GM23338 (cell line): Measurements from ENCODE around the gene CDC42EP5. TPM values are rescaled to one million over a fixed set of nuclear protein-coding genes. Genes with fewer than 3 reads are reported as not detected.
A peak's percentile ranks its signal among the peaks of the same experiment; 100 is the strongest.

Experiments used
- ATAC-seq: fragments of 200-7000 bp; cut with Tn5 transposase; 3 replicates; pipeline ENCODE4 v1.9.1; 2020
- DNase-seq: peaks from one replicate; pipeline ENCODE4 v3.0.0-alpha.2; 2015; ENCODE audit warnings: low spot score
- H2AFZ ChIP-seq: fragments of 200-600 bp; sonication (generic); 2 replicates; pipeline ENCODE4 v1.8.0; 2016; ENCODE audit warnings: antibody characterized with exemption, mild to moderate bottlenecking, moderate library complexity
- H3F3A ChIP-seq: fragments of 200-600 bp; sonication (generic); replicated peaks from 2 replicates; pipeline ENCODE4 v1.8.0; 2017; ENCODE audit warnings: antibody characterized with exemption, mixed run types, low read depth
- H3K27ac ChIP-seq: fragments of 200-600 bp; sonication (generic); 2 replicates; pipeline ENCODE4 v1.6.1; 2016; ENCODE audit warnings: low read depth
- H3K27me3 ChIP-seq: fragments of 200-600 bp; sonication (generic); 2 replicates; pipeline ENCODE4 v1.8.0; 2016; ENCODE audit warnings: mild to moderate bottlenecking, mixed run types, moderate library complexity; ENCODE audit not compliant: insufficient read depth
- H3K36me3 ChIP-seq: fragments of 200-600 bp; sonication (generic); 2 replicates; pipeline ENCODE4 v1.8.0; 2016; ENCODE audit warnings: mild to moderate bottlenecking; ENCODE audit not compliant: insufficient read depth
- H3K4me1 ChIP-seq: fragments of 200-600 bp; sonication (generic); 2 replicates; pipeline ENCODE4 v1.8.0; 2016; ENCODE audit warnings: mild to moderate bottlenecking, moderate library complexity; ENCODE audit not compliant: insufficient read depth
- H3K4me2 ChIP-seq: fragments of 200-600 bp; sonication (generic); 2 replicates; pipeline ENCODE4 v1.7.1; 2017; ENCODE audit warnings: mixed run types
- H3K4me3 ChIP-seq: fragments of 200-600 bp; sonication (generic); 2 replicates; pipeline ENCODE4 v1.6.1; 2016; ENCODE audit warnings: mixed run types
- H3K79me2 ChIP-seq: fragments of 200-600 bp; sonication (generic); replicated peaks from 2 replicates; pipeline ENCODE4 v1.8.0; 2017; ENCODE audit warnings: mild to moderate bottlenecking; ENCODE audit not compliant: insufficient read depth
- H3K9me2 ChIP-seq: fragments of 200-600 bp; sonication (generic); 2 replicates; pipeline ENCODE4 v1.8.0; 2017; ENCODE audit not compliant: insufficient read depth
- H4K20me1 ChIP-seq: fragments of 200-600 bp; sonication (generic); replicated peaks from 2 replicates; pipeline ENCODE4 v1.8.0; 2017; ENCODE audit warnings: mild to moderate bottlenecking; ENCODE audit not compliant: insufficient read depth
- H3K27ac Mint-ChIP-seq: 2 replicates; pipeline ENCODE4 v1.8.0; 2020; ENCODE audit warnings: inconsistent platforms, mild to moderate bottlenecking, moderate library complexity, mixed read lengths
- H3K27me3 Mint-ChIP-seq: 3 replicates; pipeline ENCODE4 v1.8.0; 2022; ENCODE audit warnings: low read depth, mild to moderate bottlenecking, moderate library complexity, mixed read lengths, inconsistent platforms; ENCODE audit not compliant: insufficient read depth, poor library complexity
- H3K36me3 Mint-ChIP-seq: 3 replicates; pipeline ENCODE4 v1.8.0; 2021; ENCODE audit warnings: low read depth, mild to moderate bottlenecking, inconsistent platforms, moderate library complexity, mixed read lengths
- H3K4me1 Mint-ChIP-seq: 3 replicates; pipeline ENCODE4 v1.8.0; 2020; ENCODE audit warnings: mild to moderate bottlenecking, inconsistent platforms, mixed read lengths
- H3K4me3 Mint-ChIP-seq: 3 replicates; pipeline ENCODE4 v1.8.0; 2021; ENCODE audit warnings: moderate library complexity, mild to moderate bottlenecking, inconsistent platforms, mixed read lengths
- H3K9me3 Mint-ChIP-seq: 3 replicates; pipeline ENCODE4 v1.8.0; 2020; ENCODE audit warnings: moderate library complexity, mild to moderate bottlenecking, inconsistent platforms, mixed read lengths
- CREB1 ChIP-seq: fragments of 250-450 bp; sonication (Bioruptor Pico); IDR thresholded peaks from 2 replicates; pipeline ENCODE4 v1.5.0; 2020; ENCODE audit warnings: low read depth, mild to moderate bottlenecking, moderate library complexity
- CTCF ChIP-seq, 2 experiments: fragments of 200-600 bp in 1 of 2; sonication (generic) in 1 of 2; conservative IDR thresholded peaks; 2 replicates each; pipeline versions ENCODE4 v1.5.1 to v1.6.1; 2016 to 2017; ENCODE audit warnings: antibody characterized with exemption in 2 of 2, low read depth in 2 of 2, mild to moderate bottlenecking in 2 of 2, moderate library complexity in 1 of 2
- ETS1 ChIP-seq: IDR thresholded peaks from 2 replicates; pipeline ENCODE4 v1.6.1; 2016; ENCODE audit warnings: antibody characterized with exemption
- EZH2 ChIP-seq: fragments of 200-600 bp; sonication (generic); IDR thresholded peaks from one replicate; pipeline ENCODE4 v1.8.0; 2017; ENCODE audit warnings: antibody characterized with exemption, mild to moderate bottlenecking, low read depth; ENCODE audit not compliant: unreplicated experiment
- JUNB ChIP-seq: IDR thresholded peaks from one replicate; pipeline ENCODE4 v1.6.1; 2016; ENCODE audit warnings: antibody characterized with exemption; ENCODE audit not compliant: unreplicated experiment
- NANOG ChIP-seq: IDR thresholded peaks from 2 replicates; pipeline ENCODE4 v1.6.1; 2016; ENCODE audit warnings: antibody characterized with exemption, borderline replicate concordance
- REST ChIP-seq: IDR thresholded peaks from one replicate; pipeline ENCODE4 v1.6.1; 2018; ENCODE audit warnings: antibody characterized with exemption; ENCODE audit not compliant: unreplicated experiment
- ZNF114 ChIP-seq: fragments of 250-450 bp; sonication (Bioruptor Pico); IDR thresholded peaks from 2 replicates; pipeline ENCODE4 v1.5.0; 2020; ENCODE audit warnings: mild to moderate bottlenecking, moderate library complexity
- ZNF331 ChIP-seq: fragments of 250-450 bp; sonication (Bioruptor Pico); IDR thresholded peaks from 2 replicates; pipeline ENCODE4 v1.5.0; 2020; ENCODE audit warnings: low read depth, mild to moderate bottlenecking, moderate library complexity
- polyA plus RNA-seq: library from polyadenylated mRNA; unstranded; fragments of >200 nt; fragmentation: Nextera tagmentation; extraction: Ambion mirVana; gene quantifications from 2 replicates; pipeline ENCODE4 v1.2.1, GENCODE V29; 2016
- total RNA-seq: library from RNA; depleted of rRNA; stranded (reverse); fragments of >200 nt; shearing (Covaris generic); gene quantifications from 2 replicates; pipeline ENCODE4 v1.2.3, GENCODE V29; 2014

The CDC42EP5 gene
- total and polyA plus RNA-seq, 2 experiments from 2014 or later = 1.4 to 3.4 TPM

- ATAC-seq (peak; percentile 24), DNase-seq (peak; percentile 61)
- Histone ChIP-seq H2AFZ (no peak overlapping the region), H3K9me2 (no peaks in the 10 kb centered on the region), H3K4me1 (peaks cover 25% of the 10 kb centered on the region), H4K20me1 (peaks cover 3% of the 10 kb centered on the region), H3K27ac (no peak overlapping the region), H3K79me2 (no peaks in the 10 kb centered on the region), H3K36me3 (no peaks in the 10 kb centered on the region), H3F3A (no peaks in the 10 kb centered on the region), H3K4me2 (peak overlapping the region; percentile 78), H3K27me3 (0 out of 2 replicates have a peak, but pooled peaks cover 3% of the 10 kb centered on the region), H3K4me3 (peak overlapping the region; percentile 49)
- 0 out of 4 replicates have a peak, but pooled peaks of 1 of the 2 experiments have one; percentile 6 for TF ChIP-seq CTCF (conservative IDR thresholded peaks at IDR 0.05; ENCODE audit: low read depth in 2 of 2)
- no peak for TF ChIP-seq REST
- no peak for TF ChIP-seq EZH2
- TF ChIP-seq CREB1 (CRISPR knock-in tag) = peak; percentile 25; the same call in 1 of the 2 replicates
- no peak for TF ChIP-seq ETS1
- TF ChIP-seq JUNB = no peak
- Mint-ChIP-seq H3K27ac (no peak overlapping the region), H3K9me3 (no peaks in the 10 kb centered on the region; the same call in 2 of the 3 replicates), H3K4me1 (peaks cover 50% of the 10 kb centered on the region), H3K36me3 (peaks cover 15% of the 10 kb centered on the region), H3K27me3 (peaks cover 31% of the 10 kb centered on the region), H3K4me3 (0 out of 3 replicates have a peak overlapping the region, but pooled peaks have one; percentile 23)
Measured at GRCh38 chr19:54435551-54436016, 37.5 kb downstream of the CDC42EP5 start.

GRCh38 chr19:54434873-54435214 is 38.3 kb downstream of the CDC42EP5 start:
- Histone ChIP-seq H2AFZ (no peak overlapping the region), H3K4me3 (peak overlapping the region; percentile 49), H3F3A (no peaks in the 10 kb centered on the region), H3K36me3 (no peaks in the 10 kb centered on the region), H4K20me1 (no peaks in the 10 kb centered on the region; the same call in none of the 2 replicates), H3K27ac (no peak overlapping the region), H3K4me1 (peaks cover 25% of the 10 kb centered on the region), H3K79me2 (no peaks in the 10 kb centered on the region), H3K4me2 (peak overlapping the region; percentile 78), H3K9me2 (no peaks in the 10 kb centered on the region), H3K27me3 (0 out of 2 replicates have a peak, but pooled peaks cover 3% of the 10 kb centered on the region)
- peak; percentile 56 for DNase-seq
- Mint-ChIP-seq H3K9me3 (no peaks in the 10 kb centered on the region; the same call in 2 of the 3 replicates), H3K4me1 (peaks cover 50% of the 10 kb centered on the region), H3K36me3 (peaks cover 15% of the 10 kb centered on the region), H3K4me3 (peak overlapping the region; percentile 35), H3K27me3 (peaks cover 31% of the 10 kb centered on the region), H3K27ac (no peak overlapping the region)
- TF ChIP-seq NANOG (no peak), ZNF331 (no peak), ETS1 (no peak), JUNB (no peak), ZNF114 (CRISPR knock-in tag) (no peak)
- ATAC-seq = peak; percentile 1; the same call in 1 of the 3 replicates
